Endodermal cell (in vitro differentiated cells): ENCODE data around the gene MBTD1. TPM values are rescaled to one million over a fixed set of nuclear protein-coding genes. Genes with fewer than 3 reads are reported as not detected.

ENCODE experiments used
- DNase-seq: peaks from one replicate; pipeline ENCODE4 v3.0.0-alpha.2; 2017
- H3K27ac ChIP-seq: 2 replicates; pipeline ENCODE4 v1.5.1; 2013; ENCODE audit warnings: mild to moderate bottlenecking, low read depth, low read length, moderate library complexity
- H3K27me3 ChIP-seq: 2 replicates; pipeline ENCODE4 v1.6.1; 2013; ENCODE audit warnings: mild to moderate bottlenecking, low read length, moderate library complexity; ENCODE audit not compliant: insufficient read depth, control insufficient read depth, poor library complexity, severe bottlenecking
- H3K36me3 ChIP-seq: 2 replicates; pipeline ENCODE4 v1.7.0; 2013; ENCODE audit warnings: mild to moderate bottlenecking, low read length, moderate library complexity; ENCODE audit not compliant: control insufficient read depth, insufficient read depth
- H3K4me1 ChIP-seq: one replicate; pipeline ENCODE4 v1.7.0; 2013; ENCODE audit warnings: low read length; ENCODE audit not compliant: control insufficient read depth, insufficient read depth
- H3K4me3 ChIP-seq: 2 replicates; pipeline ENCODE4 v1.5.1; 2013; ENCODE audit warnings: mild to moderate bottlenecking, low read length, moderate library complexity
- H3K9ac ChIP-seq: 2 replicates; pipeline ENCODE4 v1.6.1; 2013; ENCODE audit warnings: mild to moderate bottlenecking, low read length, moderate library complexity; ENCODE audit not compliant: poor library complexity, severe bottlenecking; ENCODE audit errors: extremely low read depth
- H3K9me3 ChIP-seq: 2 replicates; pipeline ENCODE4 v1.6.1; 2013; ENCODE audit warnings: mild to moderate bottlenecking, low read length, moderate library complexity; ENCODE audit not compliant: control insufficient read depth
- H3K27ac Mint-ChIP-seq: 2 replicates; pipeline ENCODE4 v1.8.0; 2020; ENCODE audit warnings: mixed read lengths
- H3K27me3 Mint-ChIP-seq: 2 replicates; pipeline ENCODE4 v1.8.0; 2021; ENCODE audit warnings: mild to moderate bottlenecking, mixed read lengths; ENCODE audit not compliant: insufficient read depth
- H3K36me3 Mint-ChIP-seq: 2 replicates; pipeline ENCODE4 v1.8.0; 2020; ENCODE audit warnings: low read depth, mixed read lengths
- H3K4me1 Mint-ChIP-seq: 2 replicates; pipeline ENCODE4 v1.8.0; 2020; ENCODE audit warnings: mixed read lengths
- H3K4me3 Mint-ChIP-seq: 2 replicates; pipeline ENCODE4 v1.8.0; 2020; ENCODE audit warnings: mild to moderate bottlenecking, moderate library complexity, mixed read lengths
- H3K9me3 Mint-ChIP-seq: 2 replicates; pipeline ENCODE4 v1.8.0; 2020; ENCODE audit warnings: mild to moderate bottlenecking, mixed read lengths
- CTCF ChIP-seq: fragments of 200-600 bp; sonication (generic); conservative IDR thresholded peaks from 2 replicates; pipeline ENCODE4 v1.5.0; 2021; ENCODE audit warnings: antibody characterized with exemption, mild to moderate bottlenecking
- WGBS, 2 experiments: methylation state at CpG; one replicate each; pipeline versions ENCODE4 v1.1.5 to v1.1.7; 2013; ENCODE audit warnings: missing lambda C conversion rate in 2 of 2, mixed read lengths in 1 of 2; ENCODE audit not compliant: insufficient coverage in 1 of 2, insufficient read length in 1 of 2; 5-methylcytosine and 5-hydroxymethylcytosine counted together
- total RNA-seq, 2 donors: library from RNA; stranded (reverse); fragmentation: NEBNext Ultra II Directional in 1 of 2; extraction: Animal tissue kit (Norgen Biotek cat#: 25700) in 1 of 2; gene quantifications; 2 replicates in 1 of 2; 3 replicates in 1 of 2; pipeline ENCODE4 v1.2.1, GENCODE V29; 2021

Gene MBTD1
- total RNA-seq, 2 donors from 2014 or later: 33.6 to 37.7 TPM

- Mint-ChIP-seq H3K27me3 (peaks cover 1% of the 10 kb centered on the region), H3K36me3 (peaks cover 54% of the 10 kb centered on the region)
- WGBS, 2 experiments: 0 to 2% methylated on average over 13 to 98 of the region's 98 CpGs
These were observed 93.5 kb downstream of the MBTD1 start, which contains the start of gene NME2 for GRCh38 chr17:51166198-51166986. Gene NME2, plus strand, starts transcription at chr17:51166411. Its CDS starts 420 bp downstream, at chr17:51166831.

GRCh38 chr17:51165680-51166197, 94.1 kb downstream of the MBTD1 start:
- Mint-ChIP-seq H3K36me3 (peaks cover 54% of the 10 kb centered on the region), H3K4me1 (peaks cover 14% of the 10 kb centered on the region), H3K4me3 (peak overlapping the region; percentile 94), H3K27me3 (peaks cover 1% of the 10 kb centered on the region), H3K27ac (peak overlapping the region; percentile 98), H3K9me3 (no peaks in the 10 kb centered on the region)
- Histone ChIP-seq H3K9ac (no peak overlapping the region), H3K27me3 (no peaks in the 10 kb centered on the region), H3K36me3 (peaks cover 50% of the 10 kb centered on the region), H3K9me3 (no peaks in the 10 kb centered on the region), H3K4me1 (peaks cover 4% of the 10 kb centered on the region), H3K27ac (no peak overlapping the region), H3K4me3 (peak overlapping the region; percentile 96)
- TF ChIP-seq CTCF: no peak
- no peak for DNase-seq
- WGBS, 2 experiments: 10 to 20% methylated on average over 12 to 21 of the region's 21 CpGs

More at GRCh38 chr17:51166198-51166986, 93.5 kb downstream of the MBTD1 start, which contains the start of gene NME2:
- Histone ChIP-seq H3K4me3 (peak within 1 kb of the TSS; percentile 96), H3K36me3 (peaks cover 52% of the 10 kb centered on the region), H3K9ac (peak within 1 kb of the TSS; percentile 79), H3K4me1 (peaks cover 4% of the 10 kb centered on the region), H3K9me3 (no peaks in the 10 kb centered on the region), H3K27me3 (no peaks in the 10 kb centered on the region), H3K27ac (peak within 1 kb of the TSS; percentile 38)
- TF ChIP-seq CTCF: no peak
- H3K27ac Mint-ChIP-seq: peak within 1 kb of the TSS; percentile 98
- peak within 1 kb of the TSS; percentile 94 for H3K4me3 Mint-ChIP-seq
- peak; percentile 99 for DNase-seq
- no peaks in the 10 kb centered on the region for H3K9me3 Mint-ChIP-seq
- peaks cover 14% of the 10 kb centered on the region for H3K4me1 Mint-ChIP-seq

- Mint-ChIP-seq H3K4me3 (peak overlapping the region; percentile 94), H3K9me3 (no peaks in the 10 kb centered on the region), H3K27me3 (peaks cover 1% of the 10 kb centered on the region), H3K36me3 (peaks cover 54% of the 10 kb centered on the region), H3K27ac (peak overlapping the region; percentile 98), H3K4me1 (peaks cover 14% of the 10 kb centered on the region)
- H3K4me1 ChIP-seq: peaks cover 4% of the 10 kb centered on the region
- WGBS, 2 experiments: 63 to 67% methylated on average over 13 to 16 of the region's 16 CpGs
- H3K4me3 ChIP-seq: peak overlapping the region; percentile 96
- DNase-seq: peak; percentile 80
- no peak for TF ChIP-seq CTCF
- H3K9me3 ChIP-seq: no peaks in the 10 kb centered on the region
- peaks cover 47% of the 10 kb centered on the region for H3K36me3 ChIP-seq
- H3K27me3 ChIP-seq: no peaks in the 10 kb centered on the region
- no peak overlapping the region for H3K27ac ChIP-seq
- H3K9ac ChIP-seq: no peak overlapping the region
These were observed 94.8 kb downstream of the MBTD1 start for GRCh38 chr17:51164911-51165679.
